ENCODE measurements around the gene SLC9A3.
"Not testable (repeated sequence)": the region's sequence is repeated elsewhere in the genome, so short reads cannot be mapped to it uniquely, and the experiment has no call there.

Gene SLC9A3

DNA sequence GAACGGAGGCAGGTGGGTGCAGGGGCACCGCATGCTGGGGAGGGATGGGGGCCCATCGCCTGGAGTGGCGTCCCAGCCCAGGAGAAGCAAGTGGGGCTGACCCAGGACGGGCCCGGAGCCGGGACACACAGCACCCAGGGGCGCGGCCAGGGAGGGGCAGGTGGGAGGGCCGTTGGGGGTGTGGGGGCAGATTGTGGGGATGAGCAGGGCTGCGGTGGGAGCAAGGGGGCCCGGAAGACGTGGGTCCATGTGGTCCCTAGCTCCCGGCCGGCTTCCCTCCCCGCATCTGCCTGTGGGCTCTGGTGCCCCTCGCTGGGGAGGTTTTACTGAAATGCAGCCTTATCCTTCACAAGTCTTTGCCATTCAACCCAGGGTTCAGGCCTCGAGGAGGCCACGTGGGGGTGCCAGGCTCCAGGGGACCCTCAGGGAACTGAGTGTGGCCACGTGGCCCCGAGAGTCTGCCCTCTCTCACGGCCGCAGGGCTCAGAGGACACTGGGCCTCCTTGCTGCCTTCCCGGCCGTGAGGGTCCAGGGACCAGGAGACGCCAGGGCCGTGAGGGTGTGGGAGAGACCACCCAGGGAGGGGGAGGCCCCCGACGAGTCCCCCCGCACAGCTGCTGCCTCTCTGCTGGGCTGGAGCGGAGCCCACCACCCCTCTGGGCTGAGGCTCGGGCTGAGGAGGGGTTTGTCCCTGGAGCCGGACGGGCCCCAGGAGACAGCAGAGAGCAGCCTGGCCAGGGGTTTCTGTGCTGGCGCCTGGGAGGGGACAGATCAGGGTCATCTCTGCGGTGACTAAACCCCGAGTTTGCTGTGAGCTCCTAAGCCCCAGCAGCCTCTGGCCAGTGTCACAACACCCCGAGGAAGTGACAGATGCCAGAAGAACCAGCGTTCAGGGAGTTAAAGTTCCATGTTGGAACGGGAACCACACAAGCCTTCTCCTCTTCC, 35.2 kb downstream of the SLC9A3 start:
- no peak for DNase-seq

DNA sequence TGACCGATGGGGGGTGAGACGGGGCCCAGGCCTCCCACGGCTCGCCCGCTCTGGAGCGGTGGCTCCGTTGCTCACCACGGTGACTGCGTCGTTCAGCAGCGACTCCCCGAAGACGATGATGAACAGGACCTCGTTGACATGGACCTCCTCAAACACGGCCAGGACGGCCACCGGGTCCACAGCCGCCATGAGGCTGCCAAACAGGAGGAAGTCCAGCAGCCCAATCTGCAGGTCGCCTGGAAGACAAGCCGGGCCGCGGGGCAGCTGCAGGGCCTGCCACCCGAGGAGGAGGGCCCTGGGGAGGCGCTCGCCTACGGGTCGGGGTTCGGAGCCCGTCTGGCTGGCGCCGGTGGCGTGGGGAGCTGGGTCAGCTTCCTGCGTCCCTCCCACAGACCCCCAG, 36.0 kb downstream of the SLC9A3 start:
- no peak for DNase-seq

DNA sequence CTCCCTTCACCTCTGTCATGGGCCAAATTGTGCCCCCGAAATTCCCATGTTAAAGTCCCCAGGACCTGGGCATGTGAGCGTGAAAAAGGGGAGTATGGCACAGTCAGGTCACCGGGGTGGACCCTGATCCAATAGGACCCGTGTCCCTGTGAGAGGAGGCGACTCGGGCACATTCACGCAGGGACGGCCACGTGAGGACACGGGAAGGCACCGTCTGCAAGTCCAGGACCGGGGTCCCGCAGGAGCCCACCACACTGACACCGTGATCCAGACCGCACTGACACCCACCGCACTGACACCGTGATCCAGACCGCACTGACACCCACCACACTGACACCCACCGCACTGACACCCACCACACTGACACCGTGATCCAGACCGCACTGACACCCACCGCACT, 37.7 kb downstream of the SLC9A3 start:
- DNase-seq, result not testable (repeated sequence)

DNA sequence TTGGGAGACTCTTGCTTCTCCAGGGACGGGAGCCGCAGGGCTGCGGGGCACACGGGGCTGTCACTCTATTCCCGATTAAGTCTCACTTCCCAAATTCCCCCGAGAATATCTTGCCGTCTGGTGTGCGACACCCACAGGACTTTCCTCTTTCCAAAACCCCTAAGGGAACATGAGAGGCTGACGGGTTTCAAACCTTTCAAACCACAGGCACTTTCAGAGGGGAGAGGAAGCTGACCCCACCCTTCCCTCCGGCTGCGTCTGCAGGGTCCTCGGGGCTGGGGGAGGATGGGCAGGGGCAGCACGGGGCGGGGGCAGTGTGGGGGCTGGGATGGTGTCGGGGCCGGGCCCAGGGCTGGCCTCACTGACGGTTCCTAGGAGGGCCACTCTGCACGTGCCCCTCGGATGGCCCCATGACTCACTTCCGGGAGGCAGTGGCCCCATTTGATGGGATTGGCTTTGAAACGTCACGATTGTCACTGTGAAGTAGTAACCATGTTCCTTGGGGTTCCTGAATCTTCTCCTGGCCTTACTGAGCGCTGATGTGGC, 38.2 kb downstream of the SLC9A3 start:
- DNase-seq, result peak; percentile 30 to 35

DNA sequence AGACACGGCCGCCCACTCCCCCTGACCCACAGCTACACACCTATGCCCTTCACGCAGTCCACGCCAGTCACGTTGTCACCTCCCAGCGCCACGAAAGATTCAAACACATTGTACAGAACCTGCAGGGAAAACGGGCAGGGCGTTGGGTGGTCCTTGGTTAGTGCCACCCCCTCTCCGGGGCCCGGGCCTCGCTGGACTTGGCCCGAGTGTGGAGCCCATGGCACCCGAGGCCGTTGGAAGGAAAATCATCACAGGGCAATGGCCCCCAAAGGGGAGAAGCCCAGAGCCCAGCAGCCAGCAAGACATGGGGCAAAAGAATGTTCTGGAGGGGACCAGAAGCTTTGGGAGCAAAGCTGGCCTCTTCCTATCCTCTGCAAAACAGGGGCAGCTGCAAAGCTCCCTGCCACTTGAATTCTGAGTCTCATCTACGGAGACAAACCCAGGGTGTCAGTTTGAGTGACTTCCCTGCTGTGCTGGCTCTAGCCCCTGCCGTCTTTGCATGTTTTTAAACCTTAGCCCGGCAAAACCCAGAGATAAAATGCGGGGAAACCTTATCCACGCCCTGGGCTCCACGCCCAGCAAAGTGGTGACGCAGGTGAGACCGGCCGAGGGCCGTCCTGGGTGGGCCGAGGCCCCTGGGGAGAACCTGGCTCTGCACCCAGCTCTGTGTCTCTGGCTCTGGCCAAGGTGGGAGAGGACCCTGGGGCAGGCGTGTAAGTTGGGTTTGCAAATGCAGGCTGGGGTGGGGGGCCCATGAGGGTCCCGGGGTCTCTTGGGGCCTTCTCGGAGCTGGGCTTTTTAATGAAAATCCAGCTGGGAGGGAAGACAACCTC, 38.9 kb downstream of the SLC9A3 start:
- DNase-seq, result no peak

DNA sequence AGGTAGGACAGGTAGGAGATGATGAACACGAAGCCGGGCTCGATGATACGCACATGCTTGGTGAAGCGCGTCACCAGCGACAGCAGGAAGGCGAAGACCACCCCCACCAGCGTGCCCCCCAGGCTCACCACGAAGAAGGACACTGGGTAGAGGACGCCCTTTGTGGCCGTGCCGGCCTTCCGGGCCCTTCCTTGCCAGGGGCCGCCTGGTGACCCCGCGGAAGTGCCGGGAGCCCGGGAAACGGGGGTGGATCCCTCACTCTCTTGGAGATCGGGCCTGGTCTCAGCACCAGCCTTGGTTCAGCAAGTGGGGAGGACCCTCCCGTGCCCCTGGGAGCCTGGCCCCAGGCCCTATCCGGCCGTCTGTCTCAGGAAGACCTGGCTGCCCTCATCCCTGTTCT, 39.7 kb downstream of the SLC9A3 start:
- no peak for DNase-seq

DNA sequence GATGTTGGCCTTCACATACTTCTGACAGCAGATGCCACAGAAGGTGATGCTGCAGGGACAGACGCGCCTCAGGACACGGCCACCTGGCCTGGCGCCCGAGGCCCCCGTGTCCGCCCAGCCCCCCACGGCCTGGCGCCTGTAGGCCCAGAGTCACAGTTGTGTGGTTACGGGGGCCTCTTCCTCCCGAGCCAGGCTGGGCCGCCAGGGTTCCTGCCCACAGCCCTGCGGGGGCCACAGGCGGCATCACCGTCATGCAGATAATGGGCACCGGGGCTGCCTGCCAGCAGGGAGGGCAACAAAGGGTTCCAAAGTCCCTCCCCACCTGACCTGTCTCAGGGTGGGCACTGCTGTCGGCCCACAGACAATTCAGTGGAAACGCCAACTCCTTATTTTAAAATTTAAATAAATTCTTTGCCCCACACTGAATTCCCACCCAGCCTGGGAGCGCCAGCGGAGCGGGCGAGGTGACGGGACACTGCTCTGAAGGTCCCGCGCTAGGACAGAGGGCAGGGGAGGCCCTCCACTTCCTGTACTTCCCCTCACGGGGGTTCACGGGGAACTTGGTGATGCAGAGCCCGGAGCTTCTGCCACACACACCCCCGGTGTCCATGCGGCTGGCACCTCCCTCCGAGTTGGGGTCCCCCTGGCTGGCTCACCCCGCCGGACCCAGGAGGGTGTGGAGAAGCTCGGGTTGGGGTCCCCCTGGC, 40.7 kb downstream of the SLC9A3 start:
- no peak for DNase-seq

DNA sequence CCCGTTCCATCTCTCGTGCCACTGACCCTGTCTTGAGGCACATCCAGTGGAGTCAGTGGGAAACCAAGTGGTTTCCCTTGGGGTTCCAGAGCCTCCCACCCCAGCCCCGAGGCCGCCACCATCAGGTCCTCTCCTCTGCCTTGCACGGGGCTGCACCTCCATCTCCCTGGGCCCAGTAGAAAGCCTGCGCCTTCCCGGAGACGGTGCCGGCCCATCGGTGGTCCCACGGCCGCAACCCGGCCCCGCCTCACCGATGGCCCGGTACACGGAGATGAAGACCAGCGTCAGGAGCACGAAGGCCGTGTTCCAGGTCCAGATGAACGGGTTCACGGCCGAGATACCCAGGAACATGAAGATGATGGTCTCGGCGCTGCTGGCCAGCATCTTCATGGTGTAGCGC, 41.2 kb downstream of the SLC9A3 start:
- no peak for DNase-seq

DNA sequence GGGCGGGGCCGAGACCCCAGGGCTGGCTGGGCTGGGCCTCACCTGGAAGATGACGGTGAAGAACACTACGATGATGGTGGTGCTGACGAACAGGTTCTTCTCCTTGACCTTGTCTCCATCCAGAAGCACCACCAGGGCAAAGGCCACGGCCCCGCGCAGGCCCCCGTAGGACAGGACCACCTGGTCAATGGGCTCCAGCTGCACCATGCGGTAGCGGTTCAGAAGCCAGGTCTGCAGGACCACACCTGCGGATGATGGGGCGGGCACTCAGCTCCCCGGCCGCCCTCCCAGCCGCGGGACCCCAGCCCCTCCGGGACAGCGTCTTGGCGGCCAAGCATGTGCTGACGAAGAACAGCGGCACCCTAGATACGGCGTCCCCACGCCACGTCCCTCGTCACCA, 41.7 kb downstream of the SLC9A3 start:
- DNase-seq, result no peak

DNA sequence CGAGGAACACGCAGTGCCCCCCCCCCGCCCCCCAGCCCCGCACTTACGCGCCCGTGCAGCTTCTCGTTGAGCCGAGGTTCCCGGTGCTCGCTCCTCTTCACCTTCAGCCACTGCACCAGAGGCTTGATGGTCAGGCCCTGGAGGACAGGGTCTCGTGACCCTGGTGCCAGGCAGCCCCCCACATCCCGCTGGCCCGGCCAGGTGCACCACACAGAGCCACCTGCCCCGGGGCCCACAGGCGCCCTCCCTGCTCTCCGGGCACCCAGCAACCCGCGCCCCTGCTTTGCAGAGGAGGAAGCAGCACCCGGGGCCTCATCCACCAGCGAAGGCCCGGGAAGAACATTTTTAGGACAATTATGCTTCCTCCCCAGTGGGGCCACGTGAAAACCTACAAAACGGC, 42.2 kb downstream of the SLC9A3 start:
- no peak for DNase-seq

DNA sequence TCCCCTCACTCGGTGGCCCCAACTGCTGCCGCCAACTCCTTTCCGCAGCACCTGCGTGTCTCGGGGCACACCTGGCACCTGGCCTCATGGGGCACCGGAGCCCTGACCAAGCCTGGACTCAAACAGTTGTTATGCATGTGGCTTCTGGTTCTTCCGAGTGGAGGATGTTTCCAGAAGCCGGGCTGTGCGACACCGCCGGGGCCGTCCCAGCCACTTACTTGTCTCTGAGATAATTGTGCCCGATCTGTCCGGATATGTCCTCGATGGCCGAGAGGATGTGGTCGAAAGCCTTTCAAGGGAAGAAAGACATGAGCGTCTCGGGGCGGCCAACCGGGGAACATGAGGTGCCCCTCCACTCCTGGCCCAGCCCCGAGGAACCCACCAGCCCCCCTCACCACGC, 42.9 kb downstream of the SLC9A3 start:
- DNase-seq, result no peak

DNA sequence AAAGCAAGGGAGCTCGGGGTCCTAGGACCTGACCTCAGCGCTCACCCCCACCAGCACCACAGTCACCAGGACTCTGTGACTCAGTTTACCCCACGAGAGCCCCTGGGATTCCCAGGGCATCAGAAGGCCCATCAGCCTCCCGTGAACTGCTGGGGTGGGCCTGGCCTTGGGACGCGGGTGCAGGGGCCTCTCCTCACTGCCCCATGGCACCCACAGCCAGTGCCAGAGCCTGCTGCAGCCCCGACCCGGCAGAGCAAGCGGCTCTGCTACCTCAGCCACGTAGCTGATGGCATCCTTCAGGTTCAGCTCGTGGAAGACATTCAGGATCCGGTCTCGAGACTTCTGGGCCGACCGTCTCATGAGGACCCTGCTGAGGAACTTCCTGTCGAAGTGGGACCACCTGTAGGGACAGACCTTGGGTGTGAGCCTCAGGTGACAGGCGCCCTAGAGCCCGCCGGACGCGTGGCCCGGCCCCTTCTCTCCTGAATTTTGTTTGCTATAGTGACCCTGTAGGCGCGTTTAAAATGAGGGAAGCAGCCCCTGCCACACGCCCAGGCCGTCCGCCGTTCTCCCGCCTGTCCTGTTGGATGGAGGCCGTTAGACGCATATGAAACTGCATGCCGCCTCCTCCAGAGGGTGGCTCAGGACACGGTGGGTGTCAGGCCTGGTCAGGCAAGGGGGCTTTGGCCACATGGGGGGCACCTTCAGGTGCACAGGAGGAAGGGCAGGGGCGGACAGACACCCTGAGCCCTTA, 44.5 kb downstream of the SLC9A3 start:
- no peak for DNase-seq

DNA sequence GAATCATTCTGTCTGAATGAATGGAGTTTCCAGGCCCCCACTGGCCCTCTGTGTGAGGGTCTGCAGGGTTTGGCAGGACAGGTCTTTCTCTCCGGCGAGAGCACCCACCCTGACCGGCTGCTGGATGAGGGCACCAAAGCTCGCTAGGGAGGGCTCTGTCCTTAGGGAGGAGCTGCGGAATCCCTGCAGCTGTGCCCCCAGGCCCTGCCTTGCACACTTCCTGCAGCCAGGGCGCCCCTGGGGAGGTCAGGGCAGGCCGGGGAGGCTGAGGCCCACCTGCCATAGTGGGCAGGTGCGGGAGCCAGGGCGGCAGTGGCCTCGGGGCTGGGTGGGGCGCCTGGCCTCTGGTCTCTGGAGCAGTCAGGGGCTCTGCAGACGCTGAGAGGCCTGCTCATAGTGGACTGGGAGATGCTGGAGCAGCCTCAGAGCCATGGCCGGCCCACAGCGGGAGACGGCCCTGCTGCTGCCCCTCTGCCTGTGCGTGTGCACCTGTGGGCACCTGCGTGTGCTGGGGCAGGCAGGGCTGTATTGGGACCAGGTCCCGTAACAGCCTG, 45.2 kb downstream of the SLC9A3 start:
- DNase-seq, result no peak

DNA sequence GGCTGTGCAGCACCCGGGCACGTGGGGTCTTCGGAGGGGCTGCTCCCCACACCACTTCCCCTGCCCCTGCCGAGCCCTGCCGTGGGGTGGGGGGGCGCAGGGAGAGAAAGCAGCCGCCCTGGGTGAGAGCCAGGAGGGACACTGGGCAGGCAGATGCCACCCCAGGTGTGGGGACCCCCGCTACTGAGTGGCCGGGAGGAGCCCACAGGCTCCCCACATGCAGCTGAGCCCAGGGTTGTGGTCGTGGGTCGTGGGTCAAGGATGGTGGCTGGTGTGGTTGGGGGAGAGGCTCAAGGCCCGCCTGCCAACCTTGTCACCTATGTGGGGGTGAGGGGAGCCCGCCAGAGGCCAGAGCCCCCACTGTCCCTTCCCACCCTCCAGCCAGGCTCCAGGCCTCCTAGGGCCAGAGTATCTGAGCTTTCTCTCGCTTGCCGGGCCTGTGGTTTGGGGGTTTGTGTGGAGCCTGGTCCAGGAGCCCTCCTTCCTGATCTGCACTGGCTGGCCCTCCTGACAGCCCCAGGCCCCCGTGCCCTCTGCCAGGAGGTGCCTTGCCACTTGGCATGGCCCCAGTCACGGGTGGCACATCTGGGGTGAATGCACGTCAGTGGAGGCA, 45.8 kb downstream of the SLC9A3 start:
- no peak for DNase-seq

DNA sequence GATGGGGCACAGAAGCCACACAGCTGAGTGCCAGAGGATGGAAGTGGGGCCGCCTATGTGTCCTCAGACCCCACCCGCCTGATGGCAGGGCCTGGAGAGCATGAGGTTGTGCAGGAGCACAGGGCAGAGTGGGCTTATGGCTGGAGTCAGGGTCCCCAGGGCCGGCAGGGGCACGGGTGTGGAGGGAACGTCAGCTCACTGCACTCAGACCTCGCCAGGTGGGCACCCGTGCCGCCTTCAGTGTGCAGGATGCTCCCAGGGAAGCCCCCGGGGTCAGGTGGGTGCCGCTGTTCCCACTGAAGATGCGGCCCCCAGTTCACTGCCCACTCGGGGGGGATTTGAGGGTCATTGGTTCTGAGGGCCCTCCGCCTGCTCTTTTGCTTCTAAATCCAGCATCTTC, 46.4 kb downstream of the SLC9A3 start:
- DNase-seq, result no peak

DNA sequence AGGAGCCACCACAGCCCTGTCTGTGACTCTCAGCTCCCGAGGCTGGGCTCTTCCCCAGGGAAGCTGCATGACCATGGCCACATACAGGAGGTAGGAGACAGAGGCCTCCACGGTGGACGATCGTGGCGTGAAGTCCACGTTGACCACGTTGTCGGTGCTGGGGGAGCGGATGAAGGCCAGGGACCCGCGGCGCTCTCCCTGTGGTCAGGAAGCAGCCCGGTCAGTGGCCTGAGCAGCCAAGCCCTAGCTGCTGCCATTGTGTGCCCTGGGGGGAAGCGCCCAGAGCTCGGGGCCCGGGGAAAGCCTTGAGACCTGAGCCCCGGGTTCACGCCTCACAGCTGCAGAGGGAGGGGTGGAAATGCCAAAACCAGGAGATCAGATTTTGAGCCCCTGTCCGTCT, 47.0 kb downstream of the SLC9A3 start:
- DNase-seq, result no peak

DNA sequence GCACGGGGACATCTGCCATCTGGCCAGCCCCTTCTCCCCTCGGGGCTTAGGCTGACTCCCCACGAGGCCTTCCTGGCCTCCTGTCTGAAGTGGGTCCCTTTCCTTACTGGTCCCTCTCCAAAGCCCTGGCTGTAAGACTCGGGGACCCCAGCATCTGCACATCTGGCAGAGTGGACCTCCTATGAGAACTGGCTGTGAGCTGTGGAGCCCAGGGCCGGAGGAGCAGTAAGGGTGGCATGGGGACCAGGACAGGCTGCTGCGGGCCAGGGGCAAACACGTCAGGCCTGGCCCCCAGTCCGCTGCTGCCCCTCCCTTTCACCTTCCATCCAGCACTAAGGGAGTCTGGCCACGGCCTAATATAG, 47.5 kb downstream of the SLC9A3 start:
- DNase-seq, result no peak

DNA sequence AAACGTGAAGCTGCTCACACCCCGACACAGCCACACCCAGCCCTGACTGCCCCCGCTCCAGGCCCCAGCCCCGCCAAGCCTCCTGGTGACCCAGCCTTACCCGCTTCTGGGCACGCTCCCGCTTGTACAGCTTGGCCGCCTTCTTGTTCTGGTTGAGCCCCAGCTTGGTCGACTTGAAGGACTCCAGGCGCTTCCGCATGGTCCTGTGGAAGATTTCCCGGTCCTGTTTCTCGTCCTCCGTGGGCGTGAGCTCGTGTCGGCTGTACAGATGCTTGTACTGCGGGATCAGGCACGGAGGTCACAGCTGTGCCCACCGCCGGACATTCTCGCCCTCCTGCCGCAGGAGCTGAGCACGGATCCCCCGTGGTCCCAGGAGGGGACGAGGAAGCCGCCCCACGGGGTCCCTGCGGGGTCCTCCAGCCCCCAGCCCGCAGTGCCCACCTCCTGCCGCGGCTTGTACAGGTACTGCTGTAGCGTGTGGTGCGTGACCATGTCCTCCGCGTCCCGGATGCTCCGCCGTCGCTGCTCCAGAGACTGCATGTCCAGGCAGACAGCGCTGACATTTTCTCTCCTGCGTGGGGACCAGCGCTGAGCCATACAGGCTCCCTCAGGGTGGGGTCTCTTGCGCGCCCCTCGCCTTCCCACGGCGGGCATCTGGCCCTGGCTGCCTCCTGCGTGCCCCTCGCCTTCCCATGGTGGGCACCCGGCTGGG, 48.0 kb downstream of the SLC9A3 start:
- DNase-seq, result no peak

DNA sequence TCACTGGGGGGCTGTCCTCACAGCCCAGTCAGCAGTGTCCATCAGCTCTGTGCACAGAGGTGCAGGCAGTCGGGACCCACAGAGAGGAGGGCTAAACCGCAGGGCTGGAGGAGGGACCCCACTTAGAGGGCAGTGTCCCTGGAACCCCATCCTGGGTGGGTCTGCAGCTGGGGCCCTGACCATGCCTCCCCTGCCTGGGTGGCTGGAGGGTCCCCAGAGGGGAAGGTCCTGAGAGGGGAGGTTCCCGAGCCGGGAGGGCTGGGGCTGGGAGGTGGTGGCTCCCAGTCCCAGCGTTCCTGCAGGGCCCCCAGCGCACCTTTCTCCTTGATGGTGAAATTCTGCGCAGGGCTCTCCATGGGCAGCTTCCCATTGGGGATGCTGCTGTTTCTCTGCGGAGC, 48.5 kb downstream of the SLC9A3 start:
- DNase-seq, result no peak

DNA sequence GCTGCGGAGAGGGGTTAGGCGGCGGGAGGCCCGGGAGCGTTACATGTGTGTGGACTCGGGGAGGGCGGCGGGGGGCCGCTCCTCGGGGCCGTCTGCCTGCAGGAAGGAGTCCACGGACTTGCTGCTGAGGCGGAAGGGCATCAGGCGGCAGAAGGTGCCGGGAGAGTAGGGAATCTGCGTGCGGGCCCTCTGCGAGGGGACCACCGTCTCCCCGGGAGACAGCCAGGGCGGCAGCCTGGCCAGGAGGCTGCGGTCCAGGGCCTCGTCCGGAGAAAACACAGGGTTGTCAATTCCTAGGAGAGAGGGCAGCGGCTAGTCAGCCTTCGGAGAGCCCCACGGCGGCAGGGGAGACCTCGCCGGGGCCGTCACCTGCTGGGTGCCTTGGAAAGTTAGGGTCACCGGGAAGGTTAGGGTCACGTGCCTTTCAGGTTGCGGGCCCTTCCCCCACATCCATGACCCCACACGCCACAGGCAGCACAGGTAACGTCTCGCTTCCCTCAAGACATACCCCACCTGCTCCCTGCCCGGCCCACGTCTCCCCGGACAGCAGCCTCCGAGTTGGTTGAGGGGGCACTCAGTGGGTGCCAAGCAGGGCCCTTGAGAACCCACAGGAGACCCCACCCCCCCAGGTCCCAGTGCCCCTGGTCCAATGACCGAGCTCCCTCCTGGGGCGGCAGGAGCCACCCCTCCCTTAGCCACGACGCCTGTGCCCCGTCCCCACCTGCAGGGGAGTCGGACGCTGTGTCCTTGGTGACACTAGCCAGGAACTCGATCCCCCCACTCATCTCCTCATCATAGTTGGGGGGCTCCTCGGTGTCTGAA, 49.2 kb downstream of the SLC9A3 start:
- peak in 1 of 2 donors; percentile 13 for DNase-seq
